HG03196 (cell line): ENCODE results near the gene DPH7.
A peak's percentile ranks its signal among the peaks of the same experiment; 100 is the strongest.
"Not testable (repeated sequence)": the region's sequence is repeated elsewhere in the genome, so short reads cannot be mapped to it uniquely, and the experiment has no call there.

Source experiments
- ATAC-seq: cut with Tn5 transposase; IDR thresholded peaks from one replicate; pipeline ENCODE4 v1.9.1; 2021; ENCODE audit not compliant: unreplicated experiment

Gene DPH7

DNA sequence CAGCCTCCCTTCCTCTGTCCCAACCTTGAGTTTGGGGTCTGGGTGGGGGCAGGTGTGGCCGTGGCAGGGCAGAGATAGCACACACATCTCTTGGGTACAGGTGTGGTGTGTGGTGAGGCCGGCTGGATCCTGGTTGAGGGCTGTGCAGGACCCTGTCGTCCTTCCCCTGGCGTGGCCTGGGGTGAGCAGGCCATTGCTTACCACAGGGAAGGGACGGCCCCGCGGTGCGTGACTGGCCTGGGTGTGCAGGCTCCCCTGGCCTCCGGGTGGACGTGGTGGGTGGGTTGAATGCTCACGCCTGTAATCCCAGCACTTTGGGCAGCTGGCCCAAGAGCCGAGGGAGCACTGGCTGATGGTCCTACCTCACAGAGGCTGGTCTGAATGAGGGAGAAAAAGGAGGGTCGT is 28.0 kb upstream of the DPH7 start:
- no peak for ATAC-seq

DNA sequence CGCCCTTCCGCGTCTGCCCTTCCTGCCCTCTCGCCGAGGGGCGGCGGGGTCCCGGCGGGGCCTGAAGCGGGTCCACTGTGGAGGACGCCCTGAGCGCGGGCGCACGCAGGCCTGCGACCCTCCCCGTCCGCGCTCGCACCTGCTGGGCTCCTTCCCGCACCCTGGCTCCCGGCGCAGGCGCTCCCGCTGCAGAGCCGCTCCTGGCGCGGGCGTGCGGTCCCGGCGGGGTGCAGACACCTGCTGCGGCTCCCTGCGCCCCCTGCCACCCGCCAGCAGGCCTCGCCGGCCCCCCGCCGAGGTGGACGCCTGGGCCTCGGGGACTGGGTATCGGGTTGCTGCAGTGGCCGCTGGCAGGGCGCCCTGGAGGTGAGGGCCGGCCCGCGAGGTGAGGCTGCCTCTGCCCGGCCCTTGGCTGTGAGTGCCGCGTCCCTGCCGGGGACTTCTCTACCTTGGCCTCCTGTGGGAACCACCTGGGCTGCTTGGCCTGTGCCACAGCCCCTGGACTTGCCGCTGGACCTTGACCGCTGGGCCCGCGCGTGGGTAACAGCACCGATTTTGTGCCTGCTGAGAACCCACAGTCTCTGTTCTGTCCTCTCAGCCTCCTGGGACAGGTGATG is 27.4 kb upstream of the DPH7 start:
- ATAC-seq: peak; percentile 10

DNA sequence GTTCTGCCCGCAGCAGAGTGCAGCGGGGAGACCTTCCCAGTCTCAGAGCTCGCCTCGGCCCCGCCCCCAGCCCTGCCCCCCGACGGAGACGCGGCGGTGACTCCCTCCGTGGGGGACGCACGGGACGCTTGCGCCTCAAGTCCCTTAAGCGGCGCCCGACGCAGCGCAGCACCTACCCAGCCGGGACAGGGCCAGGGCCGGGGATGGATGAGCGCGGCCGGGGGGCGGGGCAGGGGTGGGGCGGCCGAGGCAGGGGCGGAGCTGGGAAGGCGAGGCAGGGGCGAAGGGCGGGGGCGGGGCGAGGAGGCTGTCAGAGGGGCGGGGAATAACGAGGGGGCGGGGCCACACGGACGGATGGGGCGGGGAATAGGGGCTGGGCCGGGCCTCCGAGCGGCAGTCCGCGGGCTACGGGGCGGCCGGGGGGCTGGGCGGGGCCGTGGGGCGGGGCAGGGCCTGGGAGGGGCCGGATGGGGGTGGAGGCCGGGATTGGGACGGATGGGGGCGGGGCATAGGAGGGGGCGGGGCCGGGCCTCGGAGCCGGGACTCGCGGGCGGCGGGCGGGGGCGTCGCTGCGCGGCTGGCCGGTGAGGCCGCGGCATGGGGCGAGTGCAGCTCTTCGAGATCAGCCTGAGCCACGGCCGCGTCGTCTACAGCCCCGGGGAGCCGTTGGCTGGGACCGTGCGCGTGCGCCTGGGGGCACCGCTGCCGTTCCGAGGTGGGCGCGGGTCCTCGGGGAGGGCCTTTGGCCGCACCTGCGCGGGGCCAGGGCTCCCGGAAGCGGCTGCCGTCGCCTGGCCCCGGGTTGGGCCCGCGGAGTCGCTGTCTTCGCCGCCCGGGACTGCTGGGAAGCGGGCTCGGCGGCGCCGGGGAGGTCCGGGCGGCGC is 26.6 kb upstream of the DPH7 start, which contains the start of gene ARRDC1:
TSS of gene ARRDC1 (plus strand) at position 566 of the 884 bp plus-strand sequence. CDS start at position 598, 32 bp downstream.
- ATAC-seq: peak; percentile 66

DNA sequence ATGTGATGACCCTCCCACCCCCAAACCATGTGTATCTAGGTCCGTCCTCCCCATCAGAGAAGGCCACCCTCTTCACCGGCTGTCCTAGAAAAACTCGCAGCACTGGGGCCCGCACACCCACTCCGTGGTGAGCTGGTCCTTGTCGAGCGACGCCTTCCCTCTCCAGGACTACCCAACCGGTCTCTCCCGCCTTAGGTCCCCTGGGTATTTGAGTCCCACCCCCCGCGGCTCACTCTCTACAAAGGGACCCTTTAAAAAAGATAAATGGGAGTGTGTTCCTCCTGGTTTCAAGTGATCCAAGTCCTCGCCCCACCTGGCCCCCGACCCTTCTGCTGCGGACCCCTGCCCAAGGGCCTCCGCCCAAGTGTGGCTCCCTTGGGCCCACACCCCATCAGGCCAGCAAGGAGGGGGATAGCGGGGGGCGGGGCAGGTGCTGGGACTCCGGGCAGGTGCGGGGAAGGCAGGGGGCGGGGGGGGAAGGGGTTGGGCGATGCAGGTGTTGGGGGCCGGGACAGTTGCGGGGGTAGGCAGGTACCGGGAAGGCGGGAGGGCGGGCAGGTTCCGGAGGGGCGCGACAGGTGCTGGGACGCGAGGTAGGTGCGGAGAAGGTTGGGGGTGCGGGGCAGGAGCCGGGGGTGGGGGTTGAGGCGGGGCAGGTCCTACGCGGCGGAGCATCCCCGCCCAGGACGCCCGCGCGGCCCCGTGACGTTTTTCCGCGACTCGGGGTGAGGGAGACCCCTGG is 25.8 kb upstream of the DPH7 start:
- ATAC-seq: no peak

DNA sequence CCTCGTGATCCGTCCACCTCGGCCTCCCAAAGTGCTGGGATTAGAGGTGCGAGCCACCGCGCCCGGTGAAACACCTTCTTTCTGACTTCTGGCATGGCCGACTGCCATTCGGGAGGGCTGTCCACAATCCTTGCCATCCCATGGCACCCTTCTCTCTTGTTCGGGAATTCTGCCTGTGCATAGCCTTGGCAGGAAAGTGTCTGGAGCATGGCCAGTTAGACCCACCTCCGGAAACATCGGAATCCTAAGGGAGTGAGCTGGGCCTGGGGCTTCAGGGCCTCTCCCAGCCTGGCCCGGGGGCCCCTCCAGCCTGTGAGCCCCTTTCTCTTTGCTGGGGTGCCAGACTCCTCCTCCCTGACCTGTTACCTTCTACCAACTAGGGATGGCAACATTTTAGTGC is 25.2 kb upstream of the DPH7 start:
- ATAC-seq: no peak

DNA sequence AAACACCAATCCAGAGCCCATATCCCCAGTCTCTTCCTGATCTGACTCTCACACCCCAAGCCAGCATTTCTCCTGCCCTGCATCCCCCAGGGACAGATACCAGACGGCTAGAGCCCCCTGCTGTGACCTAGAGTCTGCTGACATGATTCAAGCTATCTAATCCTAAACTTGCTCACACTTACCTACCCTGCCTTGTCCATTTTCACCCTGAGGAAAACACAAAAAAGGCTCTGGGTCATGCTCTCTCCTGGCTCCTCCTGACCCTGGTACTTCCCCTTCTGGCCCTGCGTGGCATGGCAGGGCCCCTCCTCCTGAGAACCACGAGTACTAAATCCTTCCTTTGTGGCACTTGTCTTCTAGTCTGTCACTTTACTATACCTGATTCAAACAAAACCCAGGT is 23.9 kb upstream of the DPH7 start:
- ATAC-seq: no peak

GRCh38 chr9:137598943-137599342 is 20.2 kb upstream of the DPH7 start:
- no peak for ATAC-seq

DNA sequence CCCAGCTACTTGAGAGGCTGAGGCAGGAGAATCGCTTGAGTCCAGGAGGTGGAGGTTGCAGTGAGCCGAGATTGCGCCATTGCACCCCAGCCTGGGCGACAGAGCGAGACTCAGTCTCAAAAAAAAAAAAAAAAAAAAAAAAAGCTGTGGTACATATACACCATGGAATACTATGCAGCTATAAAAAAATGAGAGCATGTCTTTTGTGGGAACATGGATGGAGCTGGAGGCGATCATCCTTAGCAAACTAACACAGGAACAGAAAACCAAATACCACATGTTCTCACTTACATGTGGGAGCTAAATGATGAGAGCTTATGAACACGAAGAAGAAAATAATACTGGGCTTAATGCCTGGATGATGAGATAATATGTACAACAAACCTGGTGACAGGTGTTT is 17.9 kb upstream of the DPH7 start:
- not testable (repeated sequence) for ATAC-seq

- ATAC-seq: no peak
Observed at GRCh38 chr9:137593176-137593575, 14.5 kb upstream of the DPH7 start.

DNA sequence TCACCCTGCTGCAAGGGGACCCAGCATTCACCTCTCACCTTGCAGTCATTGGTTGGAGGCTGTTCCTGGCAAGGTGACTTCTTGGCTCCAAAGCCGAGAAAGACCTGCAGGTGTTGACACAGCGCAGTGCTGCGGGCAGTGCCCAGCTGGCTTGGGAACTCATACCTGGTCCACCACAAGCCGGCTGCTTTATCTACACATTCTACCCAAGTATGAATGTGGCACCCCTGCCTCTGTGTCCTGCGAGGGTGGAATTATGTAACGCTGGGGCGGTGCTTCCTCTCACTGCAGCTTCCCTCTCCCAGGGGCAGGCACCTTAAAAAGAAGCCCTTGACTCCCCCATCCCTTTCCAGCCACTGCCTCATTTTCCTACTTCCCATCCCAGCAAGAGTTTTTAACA is 14.0 kb upstream of the DPH7 start:
- no peak for ATAC-seq

- ATAC-seq: peak; percentile 76
Observed at GRCh38 chr9:137590469-137591383, 12.0 kb upstream of the DPH7 start, which contains the start of gene ZMYND19. TSS of gene ZMYND19 (minus strand) at chr9:137590512. CDS start at chr9:137590263, 249 bp downstream.

DNA sequence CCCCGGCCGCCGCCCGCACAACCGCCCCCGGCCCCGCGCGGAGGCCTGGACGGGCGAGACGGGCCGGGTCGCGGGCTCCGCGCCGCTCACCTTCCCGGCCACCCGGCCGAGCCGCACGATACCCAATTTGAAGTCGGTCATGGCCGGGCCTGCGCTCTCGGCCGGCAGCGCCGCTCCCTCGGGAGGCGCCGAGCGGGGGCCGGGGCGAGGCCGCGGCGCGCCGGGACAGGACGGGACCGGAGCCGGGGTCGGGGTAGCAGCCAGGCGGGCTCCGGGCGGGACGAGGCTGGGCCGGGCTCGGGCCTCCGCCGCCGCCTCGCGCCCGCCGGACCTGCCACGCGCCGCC is 11.4 kb upstream of the DPH7 start:
- no peak for ATAC-seq

DNA sequence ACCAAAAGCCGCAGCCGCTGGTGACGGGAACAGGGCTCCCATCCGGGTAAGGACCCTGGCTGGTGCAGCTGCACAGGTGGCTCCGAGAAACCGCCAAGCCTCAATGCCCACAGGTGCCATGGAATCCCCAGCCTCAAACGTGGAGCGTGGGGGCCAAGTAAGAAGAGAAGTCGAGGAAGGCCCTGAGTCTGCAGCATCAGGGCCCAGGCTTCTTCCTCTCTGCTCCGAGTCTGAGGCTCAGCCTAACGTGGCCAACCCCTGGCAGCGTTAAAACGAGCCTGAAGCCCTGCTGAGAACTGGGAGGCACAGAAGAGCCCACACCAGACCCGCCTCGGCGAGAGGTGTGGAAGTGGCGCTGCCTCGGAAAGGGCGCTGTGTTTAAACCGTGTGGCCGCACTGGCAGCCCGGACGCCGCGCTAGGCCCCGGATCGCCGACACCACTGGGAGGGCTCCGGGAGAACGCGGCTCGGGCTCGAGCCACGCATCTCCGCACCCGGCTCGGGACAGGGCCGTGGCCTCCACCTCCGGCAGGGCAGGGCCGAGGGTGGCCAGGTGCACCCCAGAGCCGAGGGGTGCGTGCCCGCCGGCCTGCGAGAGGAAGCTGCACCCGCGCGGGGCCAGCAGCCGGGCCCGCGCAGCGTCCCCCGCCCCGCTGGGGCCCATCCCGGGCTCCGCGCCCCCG is 10.9 kb upstream of the DPH7 start:
- ATAC-seq: peak; percentile 22

GRCh38 chr9:137588891-137589290 is 10.2 kb upstream of the DPH7 start:
- no peak for ATAC-seq

- no peak for ATAC-seq
Observed at GRCh38 chr9:137588311-137588710, 9.6 kb upstream of the DPH7 start.

DNA sequence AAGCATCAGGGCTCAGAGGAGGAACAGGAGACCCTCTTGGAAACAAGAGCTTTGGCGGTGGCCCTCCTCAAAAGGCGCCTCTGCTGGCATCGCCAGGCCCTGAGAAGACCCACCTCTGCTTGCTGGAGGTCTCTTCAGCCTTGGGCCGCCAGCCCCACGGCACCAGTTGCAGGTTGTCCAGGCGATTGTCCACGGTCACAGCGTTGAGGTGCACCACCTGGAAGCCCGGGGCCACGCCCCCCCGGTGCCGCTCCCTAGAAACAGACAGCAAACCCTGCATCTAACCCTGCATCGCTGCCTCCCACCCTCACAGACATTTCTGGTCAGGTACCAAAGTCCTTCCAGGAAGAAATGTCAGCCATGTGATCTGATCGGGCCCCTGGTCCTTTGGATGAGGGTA is 8.1 kb upstream of the DPH7 start:
- ATAC-seq: no peak

DNA sequence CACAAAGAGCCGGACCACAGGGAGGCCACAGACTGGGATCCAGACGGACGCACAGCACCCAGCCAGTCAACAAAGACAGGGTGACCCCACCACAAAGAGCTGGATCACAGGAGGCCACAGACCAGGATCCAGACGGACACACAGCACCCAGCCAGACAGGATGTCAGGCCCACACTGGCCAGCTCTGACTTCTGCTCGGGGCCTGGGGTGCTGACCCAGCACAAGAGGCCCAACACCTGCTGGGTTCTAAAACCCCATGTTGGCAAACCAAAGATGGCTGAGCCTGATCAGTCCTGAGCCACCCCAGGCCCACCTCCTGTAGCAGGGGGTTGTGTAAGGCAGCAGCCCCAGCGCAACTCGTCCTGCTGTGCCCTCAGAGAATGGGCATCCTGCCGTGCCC is 5.2 kb upstream of the DPH7 start:
- ATAC-seq: no peak

GRCh38 chr9:137583347-137583746 is 4.6 kb upstream of the DPH7 start:
- no peak for ATAC-seq

DNA sequence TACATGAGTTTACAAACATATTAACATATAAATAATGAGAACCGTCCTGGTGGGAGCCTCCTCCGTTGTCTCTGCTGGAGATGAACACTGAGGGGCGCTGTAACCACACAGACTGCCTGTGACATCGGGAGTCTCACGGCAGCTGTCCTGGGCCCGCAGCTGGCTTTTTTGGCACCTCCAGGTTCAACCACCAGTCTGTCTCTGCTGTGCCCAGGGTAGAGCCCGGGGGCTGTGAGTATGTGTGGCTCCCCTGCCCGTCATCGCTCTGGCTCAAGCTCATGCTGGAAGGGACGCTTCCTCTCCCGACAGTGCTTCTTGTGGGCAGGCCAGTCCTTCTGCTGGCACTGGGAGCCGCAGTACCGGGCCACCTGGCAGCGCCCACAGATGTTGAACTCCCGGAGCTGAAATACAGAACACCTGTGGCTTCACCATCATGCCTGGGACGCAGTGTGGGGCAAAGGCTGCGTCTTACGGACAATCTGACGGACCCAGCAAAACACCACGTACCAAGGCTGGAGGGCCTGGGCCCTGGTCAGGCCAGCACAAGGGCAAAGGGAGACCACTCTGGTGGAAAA is 3.6 kb upstream of the DPH7 start:
- no peak for ATAC-seq
